Measurements from ENCODE around the gene CLDN19. TPM values are rescaled to one million over a fixed set of nuclear protein-coding genes. Genes with fewer than 3 reads are reported as not detected.
A peak's percentile ranks its signal among the peaks of the same experiment; 100 is the strongest.

CLDN19 gene
- total and polyA plus RNA-seq, 2 of the 8 experiments (the other 6 are each of a cell fraction or from before 2014, with no cell fraction given) = 9.7 to 17.2 TPM

- Histone ChIP-seq H4K5ac (ENCODE audit: insufficient read length, low read depth, low read length) (no peak overlapping the region), H3K4me1 (replicated peaks in 1 of 4; ENCODE audit: control insufficient read depth in 3 of 4, insufficient read depth in 4 of 4, low read length in 3 of 4) (peaks cover 0 to 6% (median 3%) of the 10 kb centered on the region in 4 experiments; a peak in 5 of 7 replicates), H2BK12ac (ENCODE audit: low read depth, low read length) (no peak overlapping the region), H3K36me3 (ENCODE audit: control insufficient read depth in 2 of 4, insufficient read depth in 4 of 4, low read length in 3 of 4) (no peaks in the 10 kb centered on the region), H3K56ac (replicated peaks; ENCODE audit: insufficient read length, low read depth, low read length) (no peak overlapping the region), H3K9me3 (ENCODE audit: insufficient read depth in 2 of 2, low read depth in 1 of 2, low read length in 1 of 2) (no peaks in the 10 kb centered on the region), H2BK15ac (ENCODE audit: low read length) (no peak overlapping the region), H2BK5ac (ENCODE audit: low read depth, low read length) (0 out of 2 replicates have a peak overlapping the region, but pooled peaks have one; percentile 22), H4K91ac (replicated peaks; ENCODE audit: insufficient read length, low read length) (no peak overlapping the region), H3K23ac (ENCODE audit: insufficient read length) (no peak overlapping the region), H3K4me3 (ENCODE audit: extremely low read depth in 1 of 4, insufficient read depth in 2 of 4, low read depth in 3 of 4, low read length in 4 of 4) (peak overlapping the region; percentile 79 to 86 (median 82)), H3K27ac (ENCODE audit: low read depth, low read length) (peak overlapping the region; percentile 17; the same call in 1 of the 2 replicates), H3K79me2 (ENCODE audit: control insufficient read depth in 1 of 2, insufficient read depth in 2 of 2, low read length in 2 of 2) (peaks cover 6 to 28% of the 10 kb centered on the region in 2 experiments; a peak in 3 of 4 replicates), H3K14ac (ENCODE audit: insufficient read length) (no peak overlapping the region), H4K8ac (ENCODE audit: extremely low read depth, insufficient read depth, low read length) (peak overlapping the region; percentile 75; the same call in 1 of the 2 replicates), H4K20me1 (replicated peaks in 1 of 2; ENCODE audit: control insufficient read depth in 1 of 2, insufficient read depth in 2 of 2, low read length in 2 of 2) (peaks cover 0 to 4% of the 10 kb centered on the region in 2 experiments), H3K4me2 (ENCODE audit: insufficient read depth in 1 of 2, low read depth in 2 of 2, low read length in 2 of 2) (peak overlapping the region; percentile 87 to 90), H2BK120ac (replicated peaks; ENCODE audit: low read depth, low read length) (no peak overlapping the region), H3K4ac (replicated peaks; ENCODE audit: insufficient read length, low read depth, low read length) (no peak overlapping the region), H3K79me1 (ENCODE audit: low read depth, low read length) (no peaks in the 10 kb centered on the region), H3K9ac (replicated peaks in 1 of 4; ENCODE audit: extremely low read depth in 1 of 4, low read depth in 3 of 4, low read length in 3 of 4) (peak overlapping the region; percentile 52 to 77 (median 59)), H2AK5ac (ENCODE audit: low read depth, low read length) (no peak overlapping the region), H3K27me3 (replicated peaks in 1 of 4; ENCODE audit: control insufficient read depth in 3 of 4, extremely low read depth in 1 of 4, insufficient read depth in 3 of 4, low read length in 3 of 4) (no peaks in the 10 kb centered on the region), H3K18ac (ENCODE audit: extremely low read depth, low read length) (no peak overlapping the region; the same call in 1 of the 2 replicates), H2AFZ (ENCODE audit: low read length) (no peak overlapping the region), H2BK20ac (ENCODE audit: low read length) (no peak overlapping the region), H3K23me2 (ENCODE audit: low read depth, low read length) (peaks cover 7% of the 10 kb centered on the region)
- TF ChIP-seq HDAC2 (IDR thresholded peaks at IDR 0.05; ENCODE audit: borderline replicate concordance in 1 of 2, low read depth in 2 of 2, low read length in 2 of 2) (peak in 1 of 2 experiments; percentile 9; a peak in 1 of 4 replicates), TAF1 (IDR thresholded peaks at IDR 0.05; ENCODE audit: low read depth, low read length) (peak; percentile 2; the same call in 1 of the 2 replicates), RXRA (IDR thresholded peaks at IDR 0.05; ENCODE audit: insufficient read depth, low read depth, low read length) (no peak), HDAC6 (IDR thresholded peaks at IDR 0.05; ENCODE audit: low read depth, low read length) (no peak), EGR1 (IDR thresholded peaks at IDR 0.05; ENCODE audit: borderline replicate concordance, low read depth, low read length) (no peak), POLR2AphosphoS5 (IDR thresholded peaks at IDR 0.05; ENCODE audit: low read depth, low read length) (0 out of 2 replicates have a peak, but pooled peaks have one; percentile 2), YY1 (IDR thresholded peaks at IDR 0.05; ENCODE audit: low read depth, low read length) (peak; percentile 35; the same call in 1 of the 2 replicates), SAP30 (IDR thresholded peaks at IDR 0.05; ENCODE audit: insufficient read depth, insufficient replicate concordance, low read length) (peak; percentile 38), KDM5A (IDR thresholded peaks at IDR 0.05; ENCODE audit: low read length) (0 out of 2 replicates have a peak, but pooled peaks have one; percentile 35)
- WGBS, 2 experiments (ENCODE audit: extremely low coverage in 1 of 2, insufficient coverage in 1 of 2, insufficient read length in 1 of 2, insufficient replicate concordance in 2 of 2, low coverage in 1 of 2, low lambda C conversion rate in 2 of 2, missing lambda C conversion rate in 1 of 2) = 8% methylated on average over 23 of the region's 23 CpGs; no CpG with 5 or more reads in 1 of the 2 experiments
- FAIRE-seq = no peak
- no peak for DNase-seq (ENCODE audit: low read depth in 1 of 2, low spot score in 2 of 2)
- ChIA-PET POLR2A (ENCODE audit: partially characterized antibody) (interaction anchor here (0.8 to 2.2 kb wide), 10 partner anchors 10 to 221 kb away, joined by 3 to 14 read pairs (median 5); partner anchors contain the start of genes CLDN19 and YBX1), CTCF (ENCODE audit: partially characterized antibody) (interaction anchor here (0.5 to 4.6 kb wide), 6 partner anchors 10 to 155 kb away, joined by 3 to 26 read pairs (median 4); partner anchors contain the start of gene ZNF691)
These were observed 27.5 kb upstream of the CLDN19 start for GRCh38 chr1:42767510-42768000.

Data from H1 (cell line).